AG04450 (cell line): ENCODE data around the gene FGF19. TPM values are rescaled to one million over a fixed set of nuclear protein-coding genes. Genes with fewer than 3 reads are reported as not detected.

Source experiments
- CTCF ChIA-PET: fragments of 300-600, 350-600 bp; formaldehyde crosslinking; extraction: SDS; loops from one replicate; lab custom pipeline; 2022; ENCODE audit warnings: antibody characterized with exemption, inconsistent platforms; lab: Charles Lee
- POLR2A ChIA-PET: fragments of 350-600 bp; formaldehyde crosslinking; extraction: SDS; loops from one replicate; lab custom pipeline; 2021; ENCODE audit warnings: antibody characterized with exemption, inconsistent platforms; lab: Yijun Ruan, JAX
- DNase-seq: peaks from one replicate; pipeline ENCODE4 v3.0.0-alpha.2; 2011; ENCODE audit warnings: low read depth, low spot score
- H3K27ac ChIP-seq: one replicate; pipeline ENCODE4 v1.5.1; 2012; ENCODE audit warnings: low read depth, low read length, control low read depth
- H3K27me3 ChIP-seq: one replicate; pipeline ENCODE4 v1.6.0; 2012; ENCODE audit warnings: low read length; ENCODE audit not compliant: control insufficient read depth, insufficient read depth
- H3K4me3 ChIP-seq: 2 replicates; pipeline ENCODE4 v1.5.1; 2011; ENCODE audit warnings: mild to moderate bottlenecking, low read depth, low read length, control low read depth
- H3K9me3 ChIP-seq: 2 replicates; pipeline ENCODE4 v1.5.1; 2012; ENCODE audit warnings: low read length; ENCODE audit not compliant: control insufficient read depth, insufficient read depth
- CTCF ChIP-seq: IDR thresholded peaks from 2 replicates; pipeline ENCODE4 v1.5.1; 2011; ENCODE audit warnings: low read depth, low read length, control low read depth, inconsistent platforms
- polyA plus RNA-seq: library from polyadenylated mRNA; depleted of rRNA; stranded (reverse); fragments of >200 nt; gene quantifications from 2 replicates; pipeline ENCODE4 v1.2.3, GENCODE V29; 2011

FGF19 gene
- polyA plus RNA-seq, 1 experiment: not detected

- no peak overlapping the region for H3K4me3 ChIP-seq
- CTCF ChIA-PET: no interaction called here
Observed at GRCh38 chr11:69748637-69749036, 44.8 kb upstream of the FGF19 start.

GRCh38 chr11:69746752-69747742 is 43.2 kb upstream of the FGF19 start:
- Histone ChIP-seq H3K9me3 (no peaks in the 10 kb centered on the region), H3K27me3 (peaks cover 7% of the 10 kb centered on the region), H3K4me3 (no peak overlapping the region), H3K27ac (no peak overlapping the region)
- POLR2A ChIA-PET: no interaction called here
- no peak for TF ChIP-seq CTCF
- CTCF ChIA-PET: no interaction called here
- no peak for DNase-seq

More at GRCh38 chr11:69748637-69749036, 44.8 kb upstream of the FGF19 start:
- TF ChIP-seq CTCF: no peak
- no peak overlapping the region for H3K27ac ChIP-seq
- H3K9me3 ChIP-seq: no peaks in the 10 kb centered on the region; the same call in 1 of the 2 replicates
- peaks cover 12% of the 10 kb centered on the region for H3K27me3 ChIP-seq
- no peak for DNase-seq
- POLR2A ChIA-PET: no interaction called here

- TF ChIP-seq CTCF: no peak
- POLR2A ChIA-PET: no interaction called here
- no peaks in the 10 kb centered on the region for H3K9me3 ChIP-seq
- no peak for DNase-seq
- H3K27ac ChIP-seq: no peak overlapping the region
- H3K27me3 ChIP-seq: peaks cover 7% of the 10 kb centered on the region
- CTCF ChIA-PET: no interaction called here
- H3K4me3 ChIP-seq: no peak overlapping the region
Observed at GRCh38 chr11:69746140-69746539, 42.3 kb upstream of the FGF19 start.

- Histone ChIP-seq H3K9me3 (no peaks in the 10 kb centered on the region), H3K27ac (no peak overlapping the region), H3K27me3 (peaks cover 2% of the 10 kb centered on the region), H3K4me3 (no peak overlapping the region)
- ChIA-PET CTCF (no interaction called here), POLR2A (no interaction called here)
- TF ChIP-seq CTCF: no peak
- DNase-seq: no peak
Observed at GRCh38 chr11:69745201-69745600, 41.4 kb upstream of the FGF19 start.

GRCh38 chr11:69744435-69744834 is 40.6 kb upstream of the FGF19 start:
- TF ChIP-seq CTCF: no peak
- CTCF ChIA-PET: no interaction called here
- no peaks in the 10 kb centered on the region for H3K9me3 ChIP-seq
- peaks cover 2% of the 10 kb centered on the region for H3K27me3 ChIP-seq
- POLR2A ChIA-PET: interaction anchor here (0.7 kb wide), 1 partner anchor 623 kb away, joined by 3 read pairs; no protein-coding TSS in a partner anchor
- H3K27ac ChIP-seq: peak overlapping the region; percentile 47
- H3K4me3 ChIP-seq: no peak overlapping the region
- peak; percentile 37 for DNase-seq
